Right atrium auricular region (tissue), 2 donors: ENCODE results near the gene SNX6. TPM values are rescaled to one million over a fixed set of nuclear protein-coding genes. Genes with fewer than 3 reads are reported as not detected.
"Not testable (repeated sequence)": the region's sequence is repeated elsewhere in the genome, so short reads cannot be mapped to it uniquely, and the experiment has no call there.

Experiments used
- DNase-seq: peaks from one replicate; pipeline ENCODE4 v3.0.0-alpha.2; 2019; ENCODE audit warnings: low spot score
- H3K27ac ChIP-seq, 2 donors: fragments of 200-600 bp; sonication (generic); 1 replicate in 1 of 2; 2 replicates in 1 of 2; pipeline ENCODE4 v1.5.1; 2016 to 2019
- H3K27me3 ChIP-seq, 2 donors: fragments of 200-600 bp; sonication (generic); one replicate each; pipeline versions ENCODE4 v1.5.1 to v1.6.0; 2017 to 2019
- H3K36me3 ChIP-seq: fragments of 200-600 bp; sonication (generic); one replicate; pipeline ENCODE4 v1.5.1; 2016
- H3K4me1 ChIP-seq, 2 donors: fragments of 200-600 bp; sonication (generic); one replicate each; pipeline versions ENCODE4 v1.5.1 to v1.6.0; 2017 to 2019
- H3K4me3 ChIP-seq, 2 donors: fragments of 200-600 bp; sonication (generic); 1 replicate in 1 of 2; 2 replicates in 1 of 2; pipeline ENCODE4 v1.5.1; 2017 to 2019; ENCODE audit warnings: mild to moderate bottlenecking in 1 of 2, moderate library complexity in 1 of 2
- H3K9me3 ChIP-seq, 2 donors: fragments of 200-600 bp; sonication (generic); one replicate each; pipeline ENCODE4 v1.5.1; 2019
- CTCF ChIP-seq, 2 donors: fragments of 200-600 bp; sonication (generic); IDR thresholded peaks; one replicate each; pipeline ENCODE4 v1.5.1; 2019; ENCODE audit warnings: antibody characterized with exemption in 2 of 2
- total RNA-seq, 2 donors: library from RNA; depleted of rRNA; stranded (reverse); fragments of >200 nt; gene quantifications; one replicate each; pipeline ENCODE4 v1.1.0, GENCODE V29; 2016

The SNX6 gene
- total RNA-seq, 2 donors from 2014 or later, result 61.6 to 63.5 TPM

- no peaks in the 10 kb centered on the region for H3K9me3 ChIP-seq
- H3K27ac ChIP-seq, result no peak overlapping the region
- H3K4me1 ChIP-seq, result no peaks in the 10 kb centered on the region
- H3K27me3 ChIP-seq, result no peaks in the 10 kb centered on the region
- no peak for DNase-seq
- TF ChIP-seq CTCF (IDR thresholded peaks at IDR 0.05), result no peak
- no peak overlapping the region for H3K4me3 ChIP-seq
- H3K36me3 ChIP-seq, result peaks cover 78% of the 10 kb centered on the region
Measured at GRCh38 chr14:34571771-34572170, 58.2 kb downstream of the SNX6 start.

GRCh38 chr14:34569750-34570149, 60.2 kb downstream of the SNX6 start:
- Histone ChIP-seq H3K4me1 (no peaks in the 10 kb centered on the region), H3K27ac (no peak overlapping the region), H3K27me3 (no peaks in the 10 kb centered on the region), H3K36me3 (peaks cover 88% of the 10 kb centered on the region), H3K4me3 (no peak overlapping the region), H3K9me3 (no peaks in the 10 kb centered on the region)
- TF ChIP-seq CTCF (IDR thresholded peaks at IDR 0.05), result no peak
- DNase-seq, result no peak

- TF ChIP-seq CTCF (IDR thresholded peaks at IDR 0.05), result no peak
- Histone ChIP-seq H3K36me3 (peaks cover 85% of the 10 kb centered on the region), H3K9me3 (no peaks in the 10 kb centered on the region), H3K27ac (no peak overlapping the region), H3K27me3 (no peaks in the 10 kb centered on the region), H3K4me3 (no peak overlapping the region), H3K4me1 (no peaks in the 10 kb centered on the region)
- DNase-seq, result no peak
Measured at GRCh38 chr14:34568803-34569202, 61.1 kb downstream of the SNX6 start.

GRCh38 chr14:34562776-34563150, 67.2 kb downstream of the SNX6 start:
- Histone ChIP-seq H3K4me3 (no peak overlapping the region), H3K9me3 (no peaks in the 10 kb centered on the region), H3K27me3 (no peaks in the 10 kb centered on the region), H3K27ac (no peak overlapping the region), H3K4me1 (no peaks in the 10 kb centered on the region), H3K36me3 (peaks cover 43% of the 10 kb centered on the region)
- TF ChIP-seq CTCF (IDR thresholded peaks at IDR 0.05), result no peak
- no peak for DNase-seq

GRCh38 chr14:34562037-34562775, 67.7 kb downstream of the SNX6 start:
- not testable (repeated sequence) for H3K4me1 ChIP-seq, DNase-seq, H3K27me3 ChIP-seq, H3K4me3 ChIP-seq, H3K27ac ChIP-seq, H3K9me3 ChIP-seq
- H3K36me3 ChIP-seq, result peaks cover 38% of the 10 kb centered on the region

GRCh38 chr14:34556498-34556829, 73.5 kb downstream of the SNX6 start:
- not testable (repeated sequence) for H3K4me3 ChIP-seq, H3K27ac ChIP-seq, H3K9me3 ChIP-seq, H3K36me3 ChIP-seq, H3K27me3 ChIP-seq, H3K4me1 ChIP-seq, DNase-seq

GRCh38 chr14:34555583-34556497, 74.1 kb downstream of the SNX6 start:
- H3K27me3 ChIP-seq, H3K36me3 ChIP-seq, H3K9me3 ChIP-seq, H3K27ac ChIP-seq, H3K4me3 ChIP-seq, H3K4me1 ChIP-seq, DNase-seq: not testable (repeated sequence)
